Activated CD4-positive, alpha-beta T cell treated with anti-CD3 and anti-CD28 coated beads for 1 hour (primary cell): ENCODE data around the gene TNFSF10.

Experiments used
- DNase-seq: peaks from one replicate; pipeline ENCODE4 v3.0.0-alpha.2; 2020

TNFSF10 gene

GRCh38 chr3:172516318-172517214 lies 6.7 kb downstream of the TNFSF10 start:
- no peak for DNase-seq

GRCh38 chr3:172515130-172515918 lies 7.9 kb downstream of the TNFSF10 start:
- DNase-seq = no peak

GRCh38 chr3:172514678-172515077 lies 8.6 kb downstream of the TNFSF10 start:
- DNase-seq = no peak

GRCh38 chr3:172513488-172513887 lies 9.7 kb downstream of the TNFSF10 start:
- DNase-seq = no peak

- DNase-seq = no peak
Measured at GRCh38 chr3:172511783-172512762, 11.2 kb downstream of the TNFSF10 start.

GRCh38 chr3:172506094-172506493 lies 17.1 kb downstream of the TNFSF10 start:
- no peak for DNase-seq

- DNase-seq = no peak
Measured at GRCh38 chr3:172501540-172501939, 21.7 kb downstream of the TNFSF10 start.

- peak; percentile 70 for DNase-seq
Measured at GRCh38 chr3:172490198-172490669, 33.0 kb downstream of the TNFSF10 start.

GRCh38 chr3:172478116-172478515 lies 45.1 kb downstream of the TNFSF10 start:
- DNase-seq = no peak

GRCh38 chr3:172476347-172476746 lies 46.9 kb downstream of the TNFSF10 start:
- DNase-seq = no peak

- no peak for DNase-seq
Measured at GRCh38 chr3:172475703-172476102, 47.5 kb downstream of the TNFSF10 start.

GRCh38 chr3:172471903-172472302 lies 51.3 kb downstream of the TNFSF10 start:
- DNase-seq = no peak

GRCh38 chr3:172470588-172470987 lies 52.6 kb downstream of the TNFSF10 start:
- DNase-seq = no peak

GRCh38 chr3:172467170-172467824 lies 55.9 kb downstream of the TNFSF10 start:
- no peak for DNase-seq

GRCh38 chr3:172466553-172467130 lies 56.6 kb downstream of the TNFSF10 start:
- DNase-seq = no peak

GRCh38 chr3:172465281-172465680 lies 57.9 kb downstream of the TNFSF10 start:
- no peak for DNase-seq

- DNase-seq = no peak
Measured at GRCh38 chr3:172464306-172464705, 58.9 kb downstream of the TNFSF10 start.

- DNase-seq = no peak
Measured at GRCh38 chr3:172461530-172462138, 61.6 kb downstream of the TNFSF10 start.

GRCh38 chr3:172456404-172456803 lies 66.8 kb downstream of the TNFSF10 start:
- DNase-seq = no peak
